Prostate gland (tissue), 2 donors: ENCODE data around the gene MYO1H. TPM values are rescaled to one million over a fixed set of nuclear protein-coding genes. Genes with fewer than 3 reads are reported as not detected.

Experiments used
- DNase-seq: peaks from one replicate; pipeline ENCODE4 v3.0.0-alpha.2; 2019; ENCODE audit warnings: low spot score
- H3K27ac ChIP-seq, 2 donors: fragments of 200-600 bp; sonication (generic); 2 replicates each; pipeline ENCODE4 v1.5.1; 2017 to 2019
- H3K27me3 ChIP-seq: fragments of 200-600 bp; sonication (generic); replicated peaks from 2 replicates; pipeline ENCODE4 v1.5.1; 2019; ENCODE audit not compliant: insufficient read depth
- H3K36me3 ChIP-seq, 2 donors: fragments of 200-600 bp; sonication (generic); 1 replicate in 1 of 2; 2 replicates in 1 of 2; pipeline versions ENCODE4 v1.5.1 to v1.8.1; 2017 to 2019
- H3K4me1 ChIP-seq: fragments of 200-600 bp; sonication (generic); replicated peaks from 2 replicates; pipeline ENCODE4 v1.5.1; 2019
- H3K4me3 ChIP-seq, 2 donors: fragments of 200-600 bp; sonication (generic); 2 replicates each; pipeline ENCODE4 v1.5.1; 2017 to 2019
- H3K9me3 ChIP-seq: fragments of 200-600 bp; sonication (generic); 2 replicates; pipeline ENCODE4 v1.5.1; 2017
- CTCF ChIP-seq, 4 experiments: fragments of 200-600 bp in 2 of 4; fragments of 450-650 bp in 2 of 4; sonication (generic) in 2 of 4; IDR thresholded peaks; 1 replicate in 3 of 4; 2 replicates in 1 of 4; pipeline ENCODE4 v1.5.1; 2016 to 2019; ENCODE audit warnings: antibody characterized with exemption in 4 of 4, mild to moderate bottlenecking in 2 of 4, moderate library complexity in 2 of 4
- POLR2A ChIP-seq: fragments of 450-650 bp; IDR thresholded peaks from one replicate; pipeline ENCODE4 v1.6.1; 2016; ENCODE audit warnings: antibody characterized with exemption, mild to moderate bottlenecking
- POLR2AphosphoS5 ChIP-seq: sonication (generic); formaldehyde crosslinking; IDR thresholded peaks from one replicate; pipeline ENCODE4 v1.6.1; 2017; ENCODE audit warnings: antibody characterized with exemption
- WGBS: methylation state at CpG from one replicate; pipeline ENCODE4 v1.1.5; 2018; 5-methylcytosine and 5-hydroxymethylcytosine counted together
- intact Hi-C: fragments of 100-400 bp; cut with DNase I; formaldehyde crosslinking; loops from one replicate; pipeline ENCODE4 v1.14.2; 2022
- total RNA-seq, 2 donors: library from RNA; depleted of rRNA; stranded (reverse); fragments of >200 nt; gene quantifications; one replicate each; pipeline ENCODE4 v1.1.0, GENCODE V29; 2016

MYO1H gene
- 1 to 10 TPM in 1 of 2 donors, not detected in 1; 1.2 TPM for total RNA-seq

- Histone ChIP-seq H3K4me3 (no peak within 1 kb of the TSS), H3K9me3 (no peaks in the 10 kb centered on the region), H3K36me3 (no peaks in the 10 kb centered on the region), H3K4me1 (no peaks in the 10 kb centered on the region), H3K27ac (no peak within 1 kb of the TSS), H3K27me3 (peaks cover 2% of the 10 kb centered on the region)
- DNase-seq = no peak
- intact Hi-C loops = no loop called here
- no peak for TF ChIP-seq POLR2AphosphoS5
- WGBS = 61% methylated on average over 8 of the region's 8 CpGs
These were observed at the start of gene MYO1H for GRCh38 chr12:109347589-109347988. Gene MYO1H, plus strand, starts transcription at chr12:109347900. Its CDS starts 61 bp downstream, at chr12:109347961.

- Histone ChIP-seq H3K27ac (no peak overlapping the region), H3K36me3 (no peaks in the 10 kb centered on the region), H3K27me3 (no peaks in the 10 kb centered on the region), H3K9me3 (no peaks in the 10 kb centered on the region), H3K4me1 (no peaks in the 10 kb centered on the region), H3K4me3 (no peak overlapping the region)
- WGBS = 92% methylated on average over 7 of the region's 7 CpGs
- intact Hi-C loops = no loop called here
- no peak for DNase-seq
- TF ChIP-seq CTCF (IDR thresholded peaks at IDR 0.05) = no peak
- no peak for TF ChIP-seq POLR2AphosphoS5
- TF ChIP-seq POLR2A = no peak
These were observed 47.9 kb upstream of the MYO1H start for GRCh38 chr12:109299849-109300248.

- Histone ChIP-seq H3K9me3 (no peaks in the 10 kb centered on the region), H3K27ac (no peak overlapping the region), H3K4me3 (no peak overlapping the region), H3K36me3 (no peaks in the 10 kb centered on the region), H3K4me1 (no peaks in the 10 kb centered on the region), H3K27me3 (no peaks in the 10 kb centered on the region)
- TF ChIP-seq POLR2AphosphoS5 (no peak), POLR2A (no peak), CTCF (IDR thresholded peaks at IDR 0.05) (no peak)
- no peak for DNase-seq
- WGBS = 83% methylated on average over 3 of the region's 3 CpGs
- intact Hi-C loops = no loop called here
These were observed 46.0 kb upstream of the MYO1H start for GRCh38 chr12:109301643-109302168.

- Histone ChIP-seq H3K27me3 (no peaks in the 10 kb centered on the region), H3K4me3 (no peak overlapping the region)
These were observed 45.3 kb upstream of the MYO1H start for GRCh38 chr12:109302358-109302757.

GRCh38 chr12:109302770-109303169 lies 44.9 kb upstream of the MYO1H start:
- Histone ChIP-seq H3K27me3 (no peaks in the 10 kb centered on the region), H3K36me3 (no peaks in the 10 kb centered on the region), H3K4me1 (no peaks in the 10 kb centered on the region), H3K4me3 (no peak overlapping the region), H3K9me3 (no peaks in the 10 kb centered on the region), H3K27ac (no peak overlapping the region)
- TF ChIP-seq POLR2AphosphoS5 = no peak
- intact Hi-C loops = no loop called here
- WGBS = 51% methylated on average over 5 of the region's 5 CpGs
- DNase-seq = no peak

More at GRCh38 chr12:109302358-109302757, 45.3 kb upstream of the MYO1H start:
- Histone ChIP-seq H3K9me3 (no peaks in the 10 kb centered on the region), H3K27ac (no peak overlapping the region), H3K36me3 (no peaks in the 10 kb centered on the region), H3K4me1 (no peaks in the 10 kb centered on the region)
- intact Hi-C loops = no loop called here
- WGBS = 27% methylated on average over 2 of the region's 2 CpGs
- TF ChIP-seq POLR2A (no peak), CTCF (IDR thresholded peaks at IDR 0.05) (peak in 1 of 4 experiments; percentile 19)
- no peak for DNase-seq

- Histone ChIP-seq H3K27me3 (no peaks in the 10 kb centered on the region), H3K36me3 (no peaks in the 10 kb centered on the region), H3K4me3 (no peak overlapping the region), H3K9me3 (no peaks in the 10 kb centered on the region), H3K4me1 (peaks cover 8% of the 10 kb centered on the region), H3K27ac (no peak overlapping the region)
- intact Hi-C loops = no loop called here
- DNase-seq = no peak
- TF ChIP-seq POLR2A = no peak
- no peak for TF ChIP-seq POLR2AphosphoS5
- TF ChIP-seq CTCF (IDR thresholded peaks at IDR 0.05) = no peak
- WGBS = 56% methylated on average over 8 of the region's 8 CpGs
These were observed 43.2 kb upstream of the MYO1H start for GRCh38 chr12:109304485-109304884.
